Bronchial epithelial cell (primary cell): ENCODE measurements around the gene SH3D19. TPM values are rescaled to one million over a fixed set of nuclear protein-coding genes. Genes with fewer than 3 reads are reported as not detected.
"Not testable (repeated sequence)": the region's sequence is repeated elsewhere in the genome, so short reads cannot be mapped to it uniquely, and the experiment has no call there.

Experiments
- DNase-seq: peaks from one replicate; pipeline ENCODE4 v3.0.0-alpha.2; 2010; ENCODE audit warnings: low read depth
- FAIRE-seq: peaks from 2 replicates; lab custom pipeline; 2011; peaks lifted over from hg19 to GRCh38; lab: Jason Lieb, UNC
- H3K27me3 ChIP-seq: 2 replicates; pipeline ENCODE4 v1.5.1; 2011; ENCODE audit warnings: low read length; ENCODE audit not compliant: control insufficient read depth, insufficient read depth
- H3K36me3 ChIP-seq: 2 replicates; pipeline ENCODE4 v1.5.1; 2011; ENCODE audit warnings: low read length; ENCODE audit not compliant: control insufficient read depth, insufficient read depth
- H3K4me3 ChIP-seq: 2 replicates; pipeline ENCODE4 v1.5.1; 2011; ENCODE audit warnings: mild to moderate bottlenecking, low read depth, low read length, control low read depth
- CTCF ChIP-seq: IDR thresholded peaks from 2 replicates; pipeline ENCODE4 v1.5.1; 2011; ENCODE audit warnings: mild to moderate bottlenecking, moderate library complexity, low read length, control low read depth, inconsistent platforms; ENCODE audit not compliant: insufficient read depth, severe bottlenecking
- total RNA-seq: library from RNA; depleted of rRNA; stranded (reverse); fragments of >200 nt; gene quantifications from 2 replicates; pipeline ENCODE4 v1.2.1, GENCODE V29; 2014

The SH3D19 gene
- total RNA-seq, 1 donor from 2014 or later = 13.2 TPM

DNA sequence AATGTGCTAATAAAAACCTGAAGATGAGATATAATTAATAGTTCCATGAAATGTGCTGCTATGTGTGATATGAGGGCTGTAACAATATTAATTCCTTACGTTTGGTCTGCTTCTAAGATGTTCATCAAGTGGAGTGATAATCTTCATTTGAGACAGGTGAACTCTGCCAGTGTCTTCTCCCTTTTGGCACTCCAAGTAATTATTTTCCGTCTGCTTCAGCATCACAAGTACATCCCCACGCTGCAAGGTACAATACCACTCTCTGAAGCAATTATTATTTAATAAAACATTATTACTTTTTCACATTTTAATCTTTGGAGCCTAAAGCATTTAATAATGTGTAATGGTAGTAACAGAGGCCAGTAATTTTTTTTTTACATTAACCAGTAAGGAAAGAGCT, 181.6 kb downstream of the SH3D19 start:
- no peak for TF ChIP-seq CTCF
- no peak for DNase-seq
- H3K27me3 ChIP-seq = no peaks in the 10 kb centered on the region
- no peak overlapping the region for H3K4me3 ChIP-seq
- FAIRE-seq = no peak
- H3K36me3 ChIP-seq = peaks cover 12% of the 10 kb centered on the region

DNA sequence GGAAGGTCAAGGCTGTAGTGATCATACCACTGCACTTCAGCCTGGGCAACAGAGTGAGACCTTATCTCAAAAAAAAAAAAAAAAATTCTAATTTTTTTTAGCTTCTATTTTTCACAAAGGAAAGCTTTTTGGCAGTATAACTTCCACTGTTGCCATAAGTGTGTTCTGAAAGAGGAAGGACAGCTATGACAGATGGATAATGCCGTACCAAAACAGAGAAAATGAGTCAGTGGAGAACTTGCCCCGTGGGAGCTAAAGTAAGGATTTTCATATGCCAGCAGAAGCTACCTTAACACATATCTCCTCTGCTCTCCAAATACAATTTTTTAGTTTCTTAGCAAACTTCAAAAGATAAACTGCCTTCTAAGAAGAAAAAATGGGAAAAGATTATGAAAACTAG, 182.2 kb downstream of the SH3D19 start:
- Histone ChIP-seq H3K36me3 (peaks cover 12% of the 10 kb centered on the region), H3K4me3 (no peak overlapping the region), H3K27me3 (no peaks in the 10 kb centered on the region)
- no peak for FAIRE-seq
- DNase-seq = no peak
- TF ChIP-seq CTCF = no peak

GRCh38 chr4:151142758-151143157, 182.6 kb downstream of the SH3D19 start:
- FAIRE-seq (no peak), DNase-seq (no peak)
- Histone ChIP-seq H3K27me3 (no peaks in the 10 kb centered on the region), H3K36me3 (peaks cover 11% of the 10 kb centered on the region), H3K4me3 (no peak overlapping the region)
- no peak for TF ChIP-seq CTCF

- no peak overlapping the region for H3K4me3 ChIP-seq
- no peaks in the 10 kb centered on the region for H3K27me3 ChIP-seq
- peaks cover 8% of the 10 kb centered on the region for H3K36me3 ChIP-seq
- FAIRE-seq = no peak
- no peak for TF ChIP-seq CTCF
- no peak for DNase-seq
Observed at GRCh38 chr4:151139814-151140213, 185.6 kb downstream of the SH3D19 start.

- DNase-seq, H3K27me3 ChIP-seq, H3K36me3 ChIP-seq, H3K4me3 ChIP-seq, FAIRE-seq: not testable (repeated sequence)
Observed at GRCh38 chr4:151136048-151136447, 189.4 kb downstream of the SH3D19 start.

GRCh38 chr4:151133311-151133710, 192.1 kb downstream of the SH3D19 start:
- H3K27me3 ChIP-seq = no peaks in the 10 kb centered on the region
- no peak overlapping the region for H3K4me3 ChIP-seq
- no peak for TF ChIP-seq CTCF
- DNase-seq (no peak), FAIRE-seq (no peak)
- H3K36me3 ChIP-seq = peaks cover 7% of the 10 kb centered on the region
